CD14-positive monocyte (primary cell): Measurements from ENCODE around the gene SYT10. TPM values are rescaled to one million over a fixed set of nuclear protein-coding genes. Genes with fewer than 3 reads are reported as not detected.

ENCODE experiments used
- DNase-seq, 3 donors: peaks; one replicate each; pipeline ENCODE4 v3.0.0-alpha.2; 2011 to 2022
- H2AFZ ChIP-seq: 2 replicates; pipeline ENCODE4 v1.6.0; 2012; ENCODE audit warnings: mild to moderate bottlenecking, low read depth, low read length, inconsistent platforms; ENCODE audit not compliant: insufficient read depth, poor library complexity, severe bottlenecking
- H3K27ac ChIP-seq, 2 donors: 1 replicate in 1 of 2; 2 replicates in 1 of 2; pipeline ENCODE4 v1.5.1; 2012 to 2013; ENCODE audit warnings: low read length in 2 of 2, control low read depth in 1 of 2, inconsistent platforms in 1 of 2, low read depth in 1 of 2, mild to moderate bottlenecking in 1 of 2
- H3K27me3 ChIP-seq, 2 donors: one replicate each; pipeline versions ENCODE4 v1.6.0 to v1.6.1; 2011 to 2013; ENCODE audit warnings: low read length in 2 of 2; ENCODE audit not compliant: control insufficient read depth in 2 of 2, insufficient read depth in 2 of 2
- H3K36me3 ChIP-seq, 2 donors: replicated peaks in 1 of 2; 1 replicate in 1 of 2; 2 replicates in 1 of 2; pipeline versions ENCODE4 v1.5.1 to v1.6.1; 2012 to 2013; ENCODE audit warnings: low read length in 2 of 2, control low read depth in 1 of 2, inconsistent platforms in 1 of 2, mild to moderate bottlenecking in 1 of 2; ENCODE audit not compliant: insufficient read depth in 2 of 2, control insufficient read depth in 1 of 2
- H3K4me1 ChIP-seq, 2 donors: 1 replicate in 1 of 2; 2 replicates in 1 of 2; pipeline versions ENCODE4 v1.5.1 to v1.6.1; 2012 to 2013; ENCODE audit warnings: low read length in 2 of 2, control low read depth in 1 of 2, inconsistent platforms in 1 of 2, mild to moderate bottlenecking in 1 of 2, moderate library complexity in 1 of 2; ENCODE audit not compliant: insufficient read depth in 2 of 2, control insufficient read depth in 1 of 2
- H3K4me2 ChIP-seq: replicated peaks from 2 replicates; pipeline ENCODE3; 2012; ENCODE audit warnings: low read length, moderate library complexity, mild to moderate bottlenecking; ENCODE audit not compliant: poor library complexity, severe bottlenecking; ENCODE audit errors: extremely low read depth
- H3K4me3 ChIP-seq, 3 experiments: fragments of 200-600 bp in 1 of 3; sonication (generic) in 1 of 3; replicated peaks in 1 of 3; 1 replicate in 2 of 3; 2 replicates in 1 of 3; pipeline ENCODE4 v1.5.1; 2011 to 2013; ENCODE audit warnings: low read length in 3 of 3, mild to moderate bottlenecking in 3 of 3, control low read depth in 2 of 3, low read depth in 2 of 3, inconsistent platforms in 1 of 3, moderate library complexity in 1 of 3
- H3K79me2 ChIP-seq: 2 replicates; pipeline ENCODE4 v1.6.0; 2012; ENCODE audit warnings: mild to moderate bottlenecking, control low read depth, inconsistent platforms, low read length, moderate library complexity; ENCODE audit not compliant: insufficient read depth
- H3K9ac ChIP-seq: 2 replicates; pipeline ENCODE4 v1.6.0; 2017; ENCODE audit warnings: low read length, mild to moderate bottlenecking; ENCODE audit not compliant: insufficient read depth, poor library complexity, severe bottlenecking
- H3K9me3 ChIP-seq, 2 donors: replicated peaks in 1 of 2; 1 replicate in 1 of 2; 2 replicates in 1 of 2; pipeline versions ENCODE4 v1.5.1 to v1.6.1; 2012 to 2013; ENCODE audit warnings: low read length in 2 of 2, control low read depth in 1 of 2; ENCODE audit not compliant: control insufficient read depth in 1 of 2, insufficient read depth in 1 of 2
- H4K20me1 ChIP-seq: 2 replicates; pipeline ENCODE4 v1.6.0; 2012; ENCODE audit warnings: mild to moderate bottlenecking, low read length, control low read depth, moderate library complexity; ENCODE audit not compliant: insufficient read depth
- H3K27ac Mint-ChIP-seq, 7 donors: one replicate each; pipeline ENCODE4 v1.8.0; 2020; ENCODE audit warnings: mild to moderate bottlenecking in 7 of 7, mixed read lengths in 7 of 7, moderate library complexity in 6 of 7, inconsistent platforms in 2 of 7
- H3K27me3 Mint-ChIP-seq, 3 donors: one replicate each; pipeline ENCODE4 v1.8.0; 2021 to 2022; ENCODE audit warnings: low read depth in 3 of 3, mild to moderate bottlenecking in 3 of 3, mixed read lengths in 3 of 3, moderate library complexity in 3 of 3, inconsistent platforms in 1 of 3
- H3K36me3 Mint-ChIP-seq, 2 donors: one replicate each; pipeline ENCODE4 v1.8.0; 2020; ENCODE audit warnings: mixed read lengths in 2 of 2, inconsistent platforms in 1 of 2, mild to moderate bottlenecking in 1 of 2
- H3K4me1 Mint-ChIP-seq: one replicate; pipeline ENCODE4 v1.8.0; 2020; ENCODE audit warnings: mild to moderate bottlenecking, mixed read lengths
- H3K4me3 Mint-ChIP-seq, 2 donors: one replicate each; pipeline ENCODE4 v1.8.0; 2020; ENCODE audit warnings: mild to moderate bottlenecking in 2 of 2, mixed read lengths in 2 of 2, moderate library complexity in 1 of 2
- H3K9me3 Mint-ChIP-seq, 7 donors: one replicate each; pipeline ENCODE4 v1.8.0; 2020 to 2022; ENCODE audit warnings: mixed read lengths in 7 of 7, mild to moderate bottlenecking in 6 of 7, moderate library complexity in 6 of 7, inconsistent platforms in 2 of 7
- CTCF ChIP-seq: fragments of 200-600 bp; IDR thresholded peaks from one replicate; pipeline ENCODE4 v1.8.0; 2022; ENCODE audit warnings: antibody characterized with exemption, mild to moderate bottlenecking
- WGBS: methylation state at CpG from one replicate; pipeline ENCODE4 v1.1.5; 2013; ENCODE audit warnings: missing lambda C conversion rate; ENCODE audit not compliant: insufficient coverage; 5-methylcytosine and 5-hydroxymethylcytosine counted together
- intact Hi-C, 2 donors: fragments of 100-400 bp; cut with micrococcal nuclease; formaldehyde crosslinking; loops; one replicate each; pipeline versions ENCODE4 v1.15.0 to v1.15.1; 2023
- polyA plus RNA-seq, 3 donors: library from polyadenylated mRNA; depleted of rRNA in 1 of 3; unstranded in 2 of 3; stranded (reverse) in 1 of 3; fragments of 300-500 nt in 2 of 3; fragments of >200 nt in 1 of 3; fragmentation: Illumina TruSeq in 2 of 3; gene quantifications; 1 replicate in 2 of 3; 2 replicates in 1 of 3; pipeline ENCODE4 v1.2.3, GENCODE V29; 2012 to 2021

Gene SYT10
- polyA plus RNA-seq, 3 donors, result not detected

GRCh38 chr12:33437598-33437997 is 2.0 kb downstream of the SYT10 start:
- no peak for TF ChIP-seq CTCF
- Mint-ChIP-seq H3K4me1 (peaks cover 10% of the 10 kb centered on the region), H3K27me3 (peaks cover 41 to 46% (median 43%) of the 10 kb centered on the region in 3 donors), H3K9me3 (peaks cover 0 to 16% (median 11%) of the 10 kb centered on the region in 7 donors), H3K36me3 (no peaks in the 10 kb centered on the region), H3K27ac (no peak overlapping the region), H3K4me3 (peak overlapping the region in 1 of 2 donors; percentile 91)
- no peaks in the 10 kb centered on the region for H3K36me3 ChIP-seq
- no peak overlapping the region for H3K4me2 ChIP-seq
- H3K79me2 ChIP-seq, result no peaks in the 10 kb centered on the region
- DNase-seq, result no peak
- H3K9ac ChIP-seq, result no peak overlapping the region
- intact Hi-C loops, result no loop called here
- no peak overlapping the region for H2AFZ ChIP-seq
- no peak overlapping the region for H3K27ac ChIP-seq
- no peaks in the 10 kb centered on the region for H4K20me1 ChIP-seq
- H3K9me3 ChIP-seq, result peaks cover 0 to 23% of the 10 kb centered on the region in 2 donors
- peaks cover 37 to 69% of the 10 kb centered on the region in 2 donors for H3K27me3 ChIP-seq
- no peak overlapping the region for H3K4me3 ChIP-seq
- 0% methylated on average over 1 of the region's 7 CpGs for WGBS
- peaks cover 5 to 6% of the 10 kb centered on the region in 2 donors for H3K4me1 ChIP-seq

GRCh38 chr12:33432992-33433391 is 6.6 kb downstream of the SYT10 start:
- Mint-ChIP-seq H3K36me3 (no peaks in the 10 kb centered on the region), H3K4me1 (no peaks in the 10 kb centered on the region), H3K4me3 (no peak overlapping the region), H3K9me3 (peaks cover 0 to 3% (median under 1%) of the 10 kb centered on the region in 7 donors), H3K27ac (no peak overlapping the region), H3K27me3 (peaks cover 7 to 15% (median 15%) of the 10 kb centered on the region in 3 donors)
- no peak for DNase-seq
- no peaks in the 10 kb centered on the region for H3K79me2 ChIP-seq
- intact Hi-C loops, result no loop called here
- no peaks in the 10 kb centered on the region for H3K4me1 ChIP-seq
- no peak overlapping the region for H2AFZ ChIP-seq
- no peak overlapping the region for H3K27ac ChIP-seq
- H3K27me3 ChIP-seq, result peaks cover 10 to 31% of the 10 kb centered on the region in 2 donors
- no peaks in the 10 kb centered on the region for H4K20me1 ChIP-seq
- no peak overlapping the region for H3K4me2 ChIP-seq
- no peak overlapping the region for H3K4me3 ChIP-seq
- TF ChIP-seq CTCF, result no peak
- no peak overlapping the region for H3K9ac ChIP-seq
- H3K36me3 ChIP-seq, result no peaks in the 10 kb centered on the region
- peaks cover 0 to 6% of the 10 kb centered on the region in 2 donors for H3K9me3 ChIP-seq
